GM12891 (cell line): Measurements from ENCODE around the gene WDR17.

Experiments used
- DNase-seq: peaks from one replicate; pipeline ENCODE4 v3.0.0; 2011; ENCODE audit warnings: low spot score; ENCODE audit not compliant: insufficient read length
- FAIRE-seq: peaks from 2 replicates; lab custom pipeline; 2011; peaks lifted over from hg19 to GRCh38; lab: Jason Lieb, UNC
- PAX5 ChIP-seq: IDR thresholded peaks from 2 replicates; pipeline ENCODE4 v1.6.1; 2011; ENCODE audit warnings: low read length, moderate library complexity, mild to moderate bottlenecking; ENCODE audit not compliant: insufficient read depth, severe bottlenecking
- POLR2A ChIP-seq: IDR thresholded peaks from 2 replicates; pipeline ENCODE4 v1.6.1; 2011; ENCODE audit warnings: low read depth, low read length, control low read depth
- POLR2AphosphoS5 ChIP-seq: IDR thresholded peaks from 2 replicates; pipeline ENCODE4 v1.6.1; 2011; ENCODE audit warnings: low read depth, low read length, control low read depth
- POU2F2 ChIP-seq: IDR thresholded peaks from 2 replicates; pipeline ENCODE4 v1.6.1; 2011; ENCODE audit warnings: low read depth, mild to moderate bottlenecking, control low read depth, low read length, moderate library complexity
- SPI1 ChIP-seq: IDR thresholded peaks from 2 replicates; pipeline ENCODE4 v1.6.1; 2011; ENCODE audit warnings: low read depth, low read length, control low read depth
- TAF1 ChIP-seq: IDR thresholded peaks from 2 replicates; pipeline ENCODE4 v1.6.1; 2011; ENCODE audit warnings: low read depth, low read length, control low read depth

WDR17 gene

DNA sequence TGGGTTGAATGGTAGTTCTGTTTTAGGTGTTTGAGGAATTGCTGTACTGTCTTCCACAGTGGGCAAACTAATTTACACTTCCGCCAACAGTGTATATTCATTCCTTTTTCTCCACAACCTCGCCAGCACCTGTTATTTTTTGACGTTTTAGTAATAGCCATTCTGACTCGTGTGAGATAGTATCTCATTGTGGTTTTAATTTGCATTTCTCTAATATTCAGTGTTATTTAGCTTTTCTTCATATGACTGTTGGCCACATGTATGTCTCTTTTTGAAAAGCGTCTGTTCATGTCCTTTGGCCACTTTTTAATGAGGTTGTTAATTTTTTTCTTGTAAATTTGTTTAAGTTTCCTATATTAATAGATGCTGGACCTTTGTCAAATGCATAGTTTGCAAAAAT is 26.9 kb upstream of the WDR17 start:
- DNase-seq (no peak), FAIRE-seq (no peak)
- TF ChIP-seq TAF1: no peak
- no peak for TF ChIP-seq POLR2AphosphoS5
- TF ChIP-seq POLR2A: no peak
- no peak for TF ChIP-seq PAX5
- no peak for TF ChIP-seq POU2F2
- no peak for TF ChIP-seq SPI1

DNA sequence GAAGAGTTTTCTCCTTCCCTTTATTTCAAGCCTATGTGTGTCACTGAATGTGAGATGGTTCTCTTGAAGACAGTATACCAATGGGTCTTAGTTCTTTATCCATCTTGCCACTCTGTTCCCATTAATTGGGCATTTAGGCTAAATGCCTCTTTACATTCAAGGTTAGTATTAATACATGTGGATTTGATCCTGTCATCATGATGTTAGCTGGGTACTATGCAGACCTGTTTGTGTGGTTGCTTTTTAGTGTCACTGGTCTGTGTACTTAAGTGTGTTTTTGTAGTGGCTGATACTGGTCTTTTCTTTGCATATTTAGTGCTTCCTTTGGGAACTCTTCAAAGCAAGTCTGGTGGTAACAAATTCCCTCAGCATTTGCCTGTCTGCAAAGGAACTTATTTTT is 23.4 kb upstream of the WDR17 start:
- FAIRE-seq (no peak), DNase-seq (no peak)
- TF ChIP-seq TAF1 (no peak), POLR2AphosphoS5 (no peak), PAX5 (no peak)

DNA sequence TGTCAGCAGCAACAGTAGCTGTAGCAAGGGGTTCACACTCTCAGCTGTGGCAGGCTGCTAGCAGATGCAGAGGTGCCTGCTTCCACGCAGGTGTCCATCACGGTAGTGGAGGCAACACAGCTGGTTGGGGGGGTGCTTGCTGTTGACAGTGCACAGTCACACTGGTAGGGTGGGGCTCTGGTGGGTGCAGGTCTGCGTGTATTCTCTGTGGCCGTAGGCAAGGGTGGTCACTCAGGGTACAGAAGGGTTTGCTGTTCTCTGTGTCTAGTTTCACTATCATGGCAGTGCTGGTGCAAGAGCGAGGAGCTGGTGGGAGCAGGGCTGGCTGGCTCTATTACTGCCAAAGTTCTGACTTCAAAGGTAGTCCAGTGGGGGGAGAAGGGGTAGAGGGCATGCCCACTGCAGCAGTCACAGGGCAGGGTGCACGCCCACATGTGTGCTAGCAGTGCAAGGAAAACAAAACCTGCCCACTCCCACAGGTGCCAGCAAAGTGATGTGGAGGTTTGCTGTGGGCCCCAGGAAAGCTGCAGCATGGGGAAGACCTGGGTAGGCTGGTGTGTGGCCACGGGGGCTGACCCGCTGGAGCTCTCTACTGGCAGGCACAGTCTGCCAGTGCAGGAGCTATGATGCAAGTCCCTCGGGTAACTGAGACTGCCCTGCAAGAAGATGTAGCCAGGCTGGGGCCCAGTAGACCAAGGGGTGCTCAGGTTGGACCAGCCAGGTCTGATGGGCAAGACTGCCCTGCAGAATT is 21.6 kb upstream of the WDR17 start:
- DNase-seq: no peak
- TF ChIP-seq PAX5 (no peak), POLR2A (no peak), POLR2AphosphoS5 (no peak), SPI1 (no peak), POU2F2 (no peak), TAF1 (no peak)
- FAIRE-seq: no peak

DNA sequence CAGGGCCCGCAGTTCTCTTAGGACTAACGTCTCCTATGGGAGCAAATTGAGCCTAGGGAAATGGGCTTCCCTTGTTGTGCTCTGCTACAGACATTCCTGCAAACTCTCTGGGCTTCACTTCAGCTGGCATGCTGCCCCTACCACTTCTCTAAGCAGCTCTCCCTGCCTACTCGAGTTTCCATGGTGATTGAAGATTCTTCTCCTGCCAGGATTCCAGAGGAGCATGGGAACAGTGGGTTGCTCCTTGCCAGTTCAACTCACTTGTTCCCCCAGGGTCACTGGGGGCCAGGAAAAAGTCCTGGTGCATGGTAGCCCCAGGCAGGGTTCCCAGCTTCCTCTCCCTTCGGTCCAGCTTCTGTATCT is 21.1 kb upstream of the WDR17 start:
- DNase-seq (no peak), FAIRE-seq (no peak)
- no peak for TF ChIP-seq POU2F2
- TF ChIP-seq POLR2A: no peak
- TF ChIP-seq PAX5: no peak
- TF ChIP-seq POLR2AphosphoS5: no peak
- no peak for TF ChIP-seq SPI1
- no peak for TF ChIP-seq TAF1

DNA sequence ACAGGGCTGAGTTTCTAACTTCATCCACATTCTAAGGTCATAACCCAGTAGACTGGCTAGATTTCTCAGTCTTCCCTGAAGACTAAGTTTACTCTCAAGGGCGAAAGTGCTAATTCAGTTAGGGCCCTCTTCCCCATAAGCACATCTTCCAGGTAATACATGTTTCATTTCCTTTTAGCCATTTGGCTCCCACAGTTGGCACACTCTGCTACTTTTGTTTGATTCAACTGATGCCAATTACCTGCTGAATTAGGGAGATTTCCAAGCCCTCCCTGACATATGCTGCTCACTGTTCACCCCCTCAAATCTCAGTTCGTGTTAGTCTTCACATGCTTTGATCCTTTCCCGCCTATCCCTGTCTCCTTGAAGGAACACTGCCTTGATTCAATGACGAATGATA is 17.0 kb upstream of the WDR17 start:
- no peak for DNase-seq
- FAIRE-seq: no peak
- TF ChIP-seq TAF1 (no peak), SPI1 (no peak), POU2F2 (no peak), PAX5 (no peak), POLR2AphosphoS5 (no peak), POLR2A (no peak)

DNA sequence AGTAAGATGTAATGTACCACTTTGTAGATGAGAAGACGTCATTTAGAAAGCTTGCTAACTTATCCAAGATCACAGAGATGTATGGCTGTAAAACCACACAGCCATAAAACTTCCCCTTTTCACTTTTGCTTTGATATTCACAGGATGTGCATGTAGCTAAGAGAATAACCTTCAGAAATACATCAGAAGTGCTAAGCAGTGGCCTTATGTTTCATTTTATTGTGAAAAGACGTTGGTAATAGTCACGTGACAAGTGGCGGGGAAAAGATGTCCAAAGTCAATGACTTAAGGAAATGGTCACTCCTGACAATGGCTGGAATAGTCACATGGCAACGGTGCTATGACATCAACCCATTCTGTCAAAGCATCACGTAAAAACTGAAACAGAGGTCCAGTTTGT is 12.9 kb upstream of the WDR17 start:
- FAIRE-seq (peak; percentile 86), DNase-seq (peak; percentile 22)
- TF ChIP-seq POLR2A (no peak), SPI1 (0 out of 2 replicates have a peak, but pooled peaks have one; percentile 13)

DNA sequence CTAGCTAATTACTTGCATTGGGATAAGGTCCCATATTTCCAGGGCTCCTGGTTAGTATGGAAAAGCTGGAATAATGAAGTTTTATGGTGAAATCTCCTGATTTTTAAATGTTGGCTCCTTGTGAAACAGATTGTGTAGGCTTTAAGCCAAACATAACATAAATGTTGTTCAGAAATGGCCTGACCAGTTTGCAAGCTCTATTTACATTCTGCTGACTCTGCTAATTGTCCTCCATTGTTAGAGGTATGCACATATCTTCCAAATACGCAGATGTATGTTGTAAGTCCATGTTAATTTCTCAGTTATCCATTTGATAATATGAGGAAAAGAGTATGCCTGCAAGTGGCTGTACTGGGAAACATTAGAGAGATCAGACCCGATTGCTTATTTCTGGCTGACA is 11.9 kb upstream of the WDR17 start:
- FAIRE-seq (no peak), DNase-seq (no peak)

DNA sequence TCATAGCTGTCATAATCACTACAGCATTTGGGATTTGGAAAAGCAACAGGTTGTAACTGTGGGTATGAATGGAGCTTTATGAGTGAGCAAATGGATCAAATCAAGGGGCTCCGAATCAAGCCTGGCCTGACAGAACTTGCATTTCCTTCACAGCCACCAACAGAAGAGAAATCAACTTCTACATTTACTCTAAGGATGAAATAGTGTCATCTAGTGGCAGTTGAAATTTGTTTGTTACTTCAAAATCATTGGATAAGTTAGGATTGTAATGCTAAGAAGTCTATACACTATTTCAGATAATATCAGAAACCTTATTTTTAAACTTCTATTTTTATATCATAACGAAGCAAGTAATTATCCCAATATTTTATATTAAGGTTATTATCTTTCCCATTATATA is 10.7 kb upstream of the WDR17 start:
- DNase-seq (no peak), FAIRE-seq (peak; percentile 59)
- TF ChIP-seq POU2F2 (no peak), POLR2A (no peak), POLR2AphosphoS5 (no peak), SPI1 (no peak), PAX5 (no peak), TAF1 (no peak)

More for the DNA sequence above, 11.9 kb upstream of the WDR17 start:
- TF ChIP-seq POLR2AphosphoS5: no peak

DNA sequence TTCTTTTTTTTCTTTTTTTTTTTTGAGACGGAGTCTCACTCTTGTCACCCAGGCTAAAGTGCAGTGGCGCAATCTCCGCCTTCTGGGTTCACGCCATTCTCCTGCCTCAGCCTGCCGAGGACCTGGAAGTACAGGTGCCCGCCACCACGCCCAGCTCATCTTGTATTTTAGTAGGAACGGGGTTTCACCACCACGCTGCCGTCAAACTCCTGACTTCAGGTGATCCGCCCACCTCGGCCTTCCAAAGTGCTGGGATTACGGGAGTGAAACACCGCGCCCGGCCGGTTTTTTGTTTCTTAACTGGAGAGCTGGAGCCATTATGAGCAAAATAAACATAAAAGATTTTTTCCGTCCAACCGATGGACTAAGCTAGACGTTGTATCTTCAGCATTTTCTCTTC is 1.9 kb upstream of the WDR17 start:
- TF ChIP-seq TAF1 (no peak), POU2F2 (no peak), SPI1 (no peak), PAX5 (no peak), POLR2A (no peak), POLR2AphosphoS5 (no peak)
- no peak for DNase-seq
- FAIRE-seq: no peak

DNA sequence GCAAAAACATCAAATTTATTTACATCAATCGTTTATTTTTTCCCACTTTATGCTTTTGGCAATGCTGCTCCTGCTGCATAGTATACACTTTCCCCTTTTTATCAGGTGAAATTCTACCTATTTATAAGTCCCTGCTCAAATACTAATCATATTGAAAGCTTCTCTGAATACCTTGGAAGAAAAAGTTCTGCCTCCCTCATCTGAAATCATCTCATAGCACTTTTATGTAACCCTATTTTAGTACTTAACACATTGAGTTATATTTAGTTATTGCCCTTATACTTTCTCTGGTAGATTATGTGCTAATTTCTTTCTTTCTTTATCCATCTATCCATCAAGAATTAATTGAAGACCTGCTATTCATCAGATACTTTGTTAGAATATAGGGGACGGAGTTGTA is 1.1 kb upstream of the WDR17 start:
- no peak for DNase-seq
- no peak for TF ChIP-seq POU2F2
- no peak for TF ChIP-seq SPI1
- TF ChIP-seq PAX5: no peak
- TF ChIP-seq TAF1: no peak
- no peak for TF ChIP-seq POLR2A
- no peak for TF ChIP-seq POLR2AphosphoS5
- FAIRE-seq: no peak
